ENCODE measurements around the gene KIF26A.

DNA sequence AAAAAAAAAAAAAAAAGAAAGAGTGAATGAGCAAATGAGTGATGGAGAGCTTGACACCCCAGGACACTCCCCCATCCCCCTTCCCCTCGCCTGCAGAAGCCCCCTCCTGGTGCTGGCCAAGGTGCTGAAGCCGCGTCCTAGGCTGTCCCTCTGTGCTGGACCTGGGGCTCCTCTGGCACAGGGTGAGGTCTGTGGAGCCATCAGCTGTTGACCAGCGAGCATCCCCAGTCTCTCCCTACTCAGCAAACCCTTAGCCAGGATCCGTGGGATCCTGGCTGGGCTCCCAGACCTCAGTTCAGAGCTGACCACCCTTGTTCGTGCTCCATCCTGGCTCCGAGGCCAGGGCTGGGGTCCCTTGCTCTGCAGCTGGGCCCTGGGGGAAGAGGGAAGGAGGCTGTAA, 5.4 kb upstream of the KIF26A start:
- no peak for TF ChIP-seq ELF4 (IDR thresholded peaks at IDR 0.05)
- TF ChIP-seq FOXA1 (IDR thresholded peaks at IDR 0.05): no peak
- TF ChIP-seq SP1 (IDR thresholded peaks at IDR 0.05): no peak
- TF ChIP-seq L3MBTL2 (conservative IDR thresholded peaks at IDR 0.05): no peak
- TF ChIP-seq HDGF (IDR thresholded peaks at IDR 0.05; ENCODE audit: borderline replicate concordance): no peak
- no peak for TF ChIP-seq BHLHE40 (IDR thresholded peaks at IDR 0.05; ENCODE audit: borderline replicate concordance)
- no peak for TF ChIP-seq FOXK2 (IDR thresholded peaks at IDR 0.05)
- TF ChIP-seq NFRKB (IDR thresholded peaks at IDR 0.05): no peak

Measured in HEK293T (cell line).